ENCODE results near the gene PPME1. TPM values are rescaled to one million over a fixed set of nuclear protein-coding genes. Genes with fewer than 3 reads are reported as not detected.

PPME1 gene
- total RNA-seq, 1 donor from 2014 or later: 31.2 TPM

DNA sequence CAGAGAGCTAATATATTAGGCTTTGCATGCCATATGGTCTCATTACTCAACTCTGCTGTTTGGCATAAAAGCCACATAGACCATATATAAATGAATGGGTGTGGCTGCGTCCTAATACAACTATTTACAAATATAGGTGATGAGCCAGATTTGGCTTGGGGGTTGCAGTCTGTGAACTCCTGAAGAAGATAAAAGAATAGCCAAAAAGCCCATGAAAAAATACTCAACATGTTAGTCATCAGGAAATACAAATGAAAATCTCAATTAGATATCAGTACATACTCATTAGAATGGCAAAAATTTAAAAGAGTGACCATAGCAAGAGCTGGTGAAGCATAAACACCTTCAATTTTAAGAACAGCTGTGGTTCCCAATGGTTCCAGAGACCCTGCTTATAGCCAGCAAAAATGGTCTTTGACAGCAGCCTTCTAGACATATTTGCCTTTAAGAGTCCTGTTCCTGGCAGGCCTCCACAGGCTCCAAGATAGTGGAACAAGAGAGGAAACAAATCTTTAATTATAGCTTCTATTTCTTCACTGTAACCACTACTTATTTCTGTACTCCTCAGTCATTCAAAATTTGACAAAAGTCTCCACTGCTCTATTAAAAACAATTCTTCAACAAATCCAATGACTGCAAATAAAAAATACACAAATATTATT, 16.3 kb upstream of the PPME1 start:
- DNase-seq (peak; percentile 33), ATAC-seq (peak; percentile 29)
- intact Hi-C loops (cut with micrococcal nuclease): no loop called here

DNA sequence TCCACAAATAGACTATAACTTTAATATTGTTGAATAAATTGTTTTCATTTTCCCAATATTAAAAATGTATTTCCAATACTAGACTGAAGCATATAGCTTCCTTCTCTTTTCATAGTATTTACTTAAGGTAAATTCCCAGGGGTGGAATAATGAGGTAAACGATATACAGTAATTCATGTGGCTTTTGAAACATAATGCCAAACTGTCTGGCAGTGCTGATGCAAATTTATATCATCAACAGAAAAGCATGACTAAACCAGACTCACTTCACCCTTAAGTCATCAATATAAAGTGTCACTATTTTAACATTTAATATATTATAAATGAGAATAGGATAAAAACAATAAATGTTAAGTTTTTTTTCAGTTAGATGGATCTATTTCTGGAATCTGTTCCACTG, 13.9 kb upstream of the PPME1 start:
- no peak for ATAC-seq
- intact Hi-C loops (cut with micrococcal nuclease): no loop called here
- no peak for DNase-seq

DNA sequence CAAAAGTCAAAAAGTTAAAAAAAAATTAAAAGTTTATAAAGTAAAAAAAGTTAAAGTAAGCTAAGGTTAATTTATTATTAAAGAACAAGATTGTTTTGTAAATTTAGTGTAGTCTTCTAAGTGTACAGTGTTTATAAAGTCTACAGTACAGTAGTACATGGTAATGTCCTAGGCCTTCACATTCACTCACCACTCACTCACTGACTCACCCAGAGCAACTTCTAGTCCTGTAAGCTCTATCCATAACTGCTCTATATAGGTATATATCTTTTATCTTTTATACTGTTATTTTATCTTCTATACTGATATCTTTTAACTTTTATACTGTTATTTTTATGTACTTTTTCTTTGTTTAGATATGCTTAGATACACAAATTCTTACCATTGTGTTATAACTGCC, 11.4 kb upstream of the PPME1 start:
- intact Hi-C loops (cut with micrococcal nuclease): no loop called here
- ATAC-seq: no peak
- no peak for DNase-seq

DNA sequence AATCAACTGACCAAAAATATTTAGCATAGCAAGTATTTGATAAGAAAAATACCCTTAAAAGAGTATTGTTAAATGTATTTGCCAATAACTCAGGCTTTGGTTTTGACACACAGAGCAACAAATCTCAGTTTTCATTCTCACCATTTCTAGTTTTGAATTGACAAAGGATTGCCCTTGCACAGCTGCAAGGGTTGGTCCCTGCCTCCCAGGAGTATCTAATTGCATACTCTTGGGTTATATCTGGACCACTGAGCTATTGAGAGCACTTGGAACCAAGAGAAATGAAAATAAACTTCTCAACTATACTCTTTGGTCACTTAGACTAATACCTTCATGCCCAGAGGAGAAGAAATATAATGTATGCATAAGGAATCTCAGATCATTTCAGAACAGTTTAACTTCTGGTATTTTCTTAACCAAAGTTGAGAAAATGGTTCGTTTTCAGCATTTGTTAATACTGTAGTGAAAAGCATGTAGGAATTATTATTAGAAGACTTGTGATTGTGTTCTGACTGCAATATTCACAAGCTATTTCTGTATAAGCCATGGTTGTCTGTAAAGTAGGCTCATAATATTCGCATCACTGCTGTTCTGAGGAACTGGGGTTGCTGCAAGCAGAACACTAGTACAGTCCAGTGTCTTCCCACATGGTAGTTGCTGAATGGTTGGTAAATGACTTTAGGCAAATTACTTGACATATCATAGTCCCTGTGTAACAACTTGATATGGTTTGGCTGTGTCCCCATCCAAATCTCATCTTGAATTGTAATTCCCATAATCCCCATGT, 8.2 kb upstream of the PPME1 start:
- DNase-seq (no peak), ATAC-seq (peak; percentile 21)
- intact Hi-C loops (cut with micrococcal nuclease): no loop called here

DNA sequence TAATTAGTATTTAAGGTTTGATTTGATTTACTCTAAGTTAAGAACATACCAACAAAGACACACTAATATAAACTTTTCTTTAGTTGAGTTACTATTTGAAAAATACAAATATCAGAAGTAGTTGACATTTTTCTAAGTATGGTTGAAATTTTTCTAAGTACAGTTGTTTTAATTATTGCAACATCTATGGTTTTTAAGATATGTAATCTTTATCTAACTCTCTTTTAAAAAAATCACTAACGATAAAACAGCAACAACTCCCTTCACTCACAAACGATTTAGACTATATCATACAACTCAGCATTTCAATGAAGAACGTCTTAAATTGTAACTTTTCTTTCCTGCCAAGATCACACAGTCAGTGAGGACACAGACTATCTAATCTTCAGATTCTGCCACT, 2.3 kb upstream of the PPME1 start:
- intact Hi-C loops (cut with micrococcal nuclease): no loop called here
- ATAC-seq (no peak), DNase-seq (no peak)

DNA sequence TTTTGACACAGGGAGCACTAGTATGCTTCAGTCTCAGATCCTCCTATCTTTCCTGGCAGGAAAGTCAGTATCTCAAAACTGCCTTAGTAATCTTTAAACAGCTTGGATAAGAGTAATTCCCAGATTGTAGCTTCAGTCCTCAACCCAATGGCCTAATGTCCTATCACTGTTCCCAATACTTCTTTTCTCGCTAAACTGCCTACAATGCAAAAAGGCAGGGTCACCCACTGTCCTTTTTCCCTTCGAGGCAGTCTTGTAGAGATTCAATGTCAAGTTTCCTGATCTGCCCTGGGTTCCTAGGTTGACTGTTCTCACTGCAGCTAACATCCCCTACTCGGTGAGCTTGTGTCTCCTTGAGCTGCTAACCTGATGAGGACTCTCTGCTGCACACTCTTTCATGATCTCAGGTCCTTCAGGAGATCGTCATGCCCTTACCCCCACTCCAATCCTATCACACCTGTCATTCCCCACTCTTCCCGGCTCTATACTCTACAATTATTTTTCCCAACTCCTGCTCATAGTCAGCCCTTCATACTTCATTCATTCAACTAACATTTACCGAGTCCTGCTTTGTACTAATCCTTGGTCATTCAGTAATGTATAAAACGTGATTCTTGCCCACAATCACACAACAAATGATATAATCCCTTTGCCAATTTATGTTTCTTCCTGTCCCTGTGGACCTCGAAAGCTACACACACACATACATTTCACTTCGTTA, 1.2 kb upstream of the PPME1 start:
- no peak for DNase-seq
- intact Hi-C loops (cut with micrococcal nuclease): no loop called here
- ATAC-seq: no peak

DNA sequence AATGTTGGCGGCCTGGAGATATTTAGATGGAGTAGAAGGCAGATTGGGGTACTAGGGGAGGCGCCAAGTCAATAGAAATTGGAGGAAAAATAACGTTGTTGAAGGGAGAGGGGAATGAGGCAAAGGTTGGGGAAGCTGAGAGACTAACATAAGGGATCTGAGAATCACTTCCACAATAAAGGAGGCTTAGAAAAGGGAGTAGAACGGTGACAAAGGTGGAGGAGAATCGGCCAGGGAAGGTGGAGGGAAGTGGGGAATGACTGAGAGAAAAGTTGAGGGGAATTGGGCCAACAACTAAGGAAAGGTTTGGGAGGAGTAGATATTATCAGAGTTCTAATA, 510 bp downstream of the PPME1 start:
- DNase-seq (no peak), ATAC-seq (no peak)
- intact Hi-C loops (cut with micrococcal nuclease): no loop called here

DNA sequence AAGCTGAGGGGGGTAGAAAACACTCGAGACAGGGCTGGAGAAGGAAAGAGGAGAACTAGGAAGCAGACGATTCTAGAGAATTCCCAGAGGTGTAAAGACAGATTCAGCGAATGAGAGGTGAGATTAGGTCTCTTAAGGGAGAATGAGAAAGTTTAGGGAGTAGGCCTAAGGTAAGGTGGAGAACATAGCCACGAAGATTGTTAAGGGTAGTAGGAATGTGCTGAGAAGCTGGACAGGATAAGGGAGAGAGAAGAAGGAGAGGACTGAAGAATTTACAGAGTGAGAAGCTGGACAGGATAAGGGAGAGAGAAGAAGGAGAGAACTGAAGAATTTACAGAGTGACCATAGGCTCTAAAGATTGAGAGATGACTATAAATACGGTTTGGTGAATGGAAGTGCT, 908 bp downstream of the PPME1 start:
- intact Hi-C loops (cut with micrococcal nuclease): no loop called here
- ATAC-seq: no peak
- DNase-seq: no peak

DNA sequence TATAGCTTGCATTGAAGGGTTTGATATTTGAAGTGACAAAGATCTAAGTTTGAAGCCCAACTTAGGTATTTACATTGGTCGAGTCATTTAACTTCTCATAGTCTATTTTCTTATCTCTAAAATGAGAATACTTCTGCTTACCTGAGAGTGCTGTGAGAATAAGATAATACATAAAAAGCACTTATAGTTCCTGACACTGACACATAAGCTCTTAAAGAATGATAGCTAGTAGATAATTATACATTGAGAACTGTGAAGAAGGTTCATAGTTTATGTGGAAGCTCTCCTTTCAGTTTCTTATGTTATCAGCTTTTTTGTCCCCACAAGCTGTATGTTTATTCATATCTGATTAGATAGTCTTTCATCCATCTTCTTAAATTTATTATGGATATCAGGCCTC, 4.8 kb downstream of the PPME1 start:
- no peak for ATAC-seq
- intact Hi-C loops (cut with micrococcal nuclease): no loop called here
- DNase-seq: no peak

DNA sequence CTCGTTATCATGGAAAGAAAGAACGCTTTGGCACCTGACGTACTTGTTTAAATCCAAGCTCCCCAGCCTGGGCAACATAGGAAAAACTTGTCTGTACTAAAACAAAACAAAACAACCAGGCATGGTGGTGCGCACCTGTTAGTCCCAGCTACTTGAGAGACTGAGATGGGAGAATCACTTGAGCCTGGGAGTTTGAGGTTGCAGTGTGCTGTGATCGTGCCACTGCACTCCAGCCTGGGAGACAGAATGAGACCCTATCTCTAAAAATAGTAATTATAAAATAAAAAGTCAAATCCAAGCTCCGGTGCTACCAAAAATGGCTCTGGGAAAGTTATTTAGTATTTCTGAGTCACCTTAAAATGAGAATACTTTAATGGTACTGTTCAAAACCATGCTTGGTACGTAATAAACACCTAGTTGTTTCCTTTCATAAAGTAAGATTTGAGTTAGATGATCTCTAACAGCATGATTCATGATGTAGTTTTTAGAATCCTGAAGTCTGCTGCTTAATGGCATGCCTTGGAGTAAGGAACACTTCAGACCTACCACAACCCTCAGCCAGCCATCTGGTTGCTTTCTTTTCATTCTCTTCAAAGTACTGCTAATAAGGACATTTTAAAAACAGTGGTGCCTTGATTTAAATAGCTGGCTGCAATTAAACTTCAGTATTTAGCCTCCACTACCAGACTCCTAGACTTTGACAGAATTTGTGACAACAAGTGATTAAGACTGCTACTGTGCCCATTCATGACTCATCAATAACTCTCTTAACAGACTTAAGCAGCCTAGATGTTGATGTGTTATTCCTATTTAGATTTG, 8.4 kb downstream of the PPME1 start:
- ATAC-seq (no peak), DNase-seq (no peak)
- intact Hi-C loops (cut with micrococcal nuclease): no loop called here

DNA sequence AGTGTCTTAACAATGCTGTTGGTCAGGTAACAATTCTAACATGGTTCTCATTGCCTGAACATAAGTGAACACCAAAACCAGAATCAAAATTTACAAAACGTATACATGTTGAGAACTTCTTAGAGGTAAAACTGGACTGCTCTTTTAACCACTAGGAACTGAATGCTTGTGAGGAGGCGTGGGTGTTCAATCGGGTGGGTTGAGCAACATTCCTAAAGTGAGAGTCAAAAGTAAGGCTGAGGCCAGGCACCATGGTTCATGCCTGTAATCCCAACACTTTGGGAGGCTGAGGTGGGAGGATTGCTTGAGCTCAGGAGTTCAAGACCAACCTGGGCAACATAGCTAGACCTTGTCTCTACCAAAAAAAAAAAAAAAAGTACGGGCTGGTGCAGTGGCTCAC, 11.5 kb downstream of the PPME1 start:
- intact Hi-C loops (cut with micrococcal nuclease): no loop called here
- DNase-seq: no peak
- no peak for ATAC-seq

DNA sequence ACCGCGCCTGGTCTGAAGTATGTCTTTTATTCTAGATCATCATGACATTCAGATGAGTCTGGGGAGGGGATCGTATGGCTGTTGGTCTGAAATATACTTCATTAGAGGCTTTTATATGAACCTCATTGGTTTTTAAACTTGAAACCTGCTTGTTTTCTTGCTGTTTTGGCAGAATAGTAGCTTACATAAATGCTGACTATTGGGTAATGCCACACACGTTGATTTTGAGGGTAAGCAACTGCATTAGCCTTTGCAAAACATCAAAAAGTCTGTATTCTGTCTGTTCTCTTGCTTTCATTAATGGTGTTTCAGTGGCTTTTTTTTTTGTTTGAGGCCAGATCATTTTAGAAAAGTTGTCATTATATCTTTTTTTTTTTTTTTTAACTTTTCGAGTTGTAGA, 14.2 kb downstream of the PPME1 start:
- DNase-seq (no peak), ATAC-seq (no peak)
- intact Hi-C loops (cut with micrococcal nuclease): no loop called here

DNA sequence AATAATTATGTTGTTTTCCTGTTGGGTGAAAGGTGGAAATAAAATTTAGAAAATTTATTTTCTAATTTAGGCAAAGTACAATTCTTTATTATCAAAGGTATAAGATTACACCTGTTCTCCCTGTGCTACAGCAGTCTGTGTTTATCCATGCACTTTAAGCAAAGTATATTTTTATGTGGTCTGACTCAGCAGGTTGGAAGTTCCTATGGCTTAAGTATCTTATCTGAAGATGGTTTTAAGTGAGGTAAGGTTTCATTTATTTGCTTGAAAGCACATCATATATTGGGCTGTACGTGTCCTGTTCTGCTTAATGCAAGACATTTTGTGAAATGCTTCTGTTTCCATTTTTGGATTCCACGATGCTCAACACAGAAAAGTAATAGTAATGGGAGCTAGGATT, 14.6 kb downstream of the PPME1 start:
- intact Hi-C loops (cut with micrococcal nuclease): no loop called here
- DNase-seq: no peak
- ATAC-seq: no peak

DNA sequence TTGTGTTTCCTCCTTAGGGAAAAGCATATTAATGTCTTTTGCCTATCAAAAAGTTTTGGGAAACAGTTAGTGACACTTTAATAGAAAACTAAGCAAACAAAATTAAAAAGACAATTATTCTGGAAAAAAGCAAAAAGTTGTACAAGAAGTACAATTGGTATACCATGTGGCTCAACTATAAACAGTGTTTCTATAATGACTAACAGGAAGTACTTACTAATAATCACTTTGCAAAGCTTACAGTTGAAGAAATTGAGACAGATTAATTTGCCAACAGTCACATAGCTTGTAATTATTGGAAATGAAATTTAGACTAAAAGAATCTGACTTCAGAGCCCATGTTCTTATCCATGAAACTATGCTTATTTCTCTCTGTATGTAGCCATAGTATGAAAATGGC, 24.7 kb downstream of the PPME1 start:
- DNase-seq (no peak), ATAC-seq (no peak)
- intact Hi-C loops (cut with micrococcal nuclease): no loop called here

DNA sequence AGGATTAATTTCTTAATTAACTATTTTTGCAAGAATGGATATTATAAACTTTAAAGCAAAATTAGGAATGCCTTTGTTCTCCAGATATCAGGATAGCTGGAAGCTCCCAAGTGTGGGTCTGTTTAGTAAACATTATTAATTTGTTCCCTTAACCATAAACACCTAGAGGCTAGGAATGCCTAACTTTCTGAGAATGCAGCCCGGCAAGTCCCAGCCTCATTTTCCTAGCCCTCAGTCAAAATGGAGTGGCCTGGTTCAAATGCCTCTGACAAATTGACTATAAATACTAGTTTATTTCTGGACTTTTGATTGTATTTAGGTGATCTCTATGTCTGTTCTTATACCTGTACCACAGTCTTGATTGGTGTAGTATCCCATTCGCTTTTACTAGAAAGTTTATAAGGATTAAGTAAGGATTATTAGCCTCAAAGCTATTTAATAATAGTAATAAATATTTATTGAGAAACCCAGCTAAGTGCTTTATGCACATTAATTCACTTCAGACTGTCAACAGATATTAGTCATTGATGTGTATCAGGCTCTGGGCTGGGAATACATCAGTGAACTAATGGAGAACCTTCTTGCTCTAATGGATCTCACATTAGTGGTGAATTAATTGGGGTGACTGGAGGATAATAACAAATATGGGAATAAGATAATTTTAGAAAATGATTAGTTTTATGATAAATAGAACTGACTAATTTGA, 25.8 kb downstream of the PPME1 start:
- DNase-seq: no peak
- no peak for ATAC-seq
- intact Hi-C loops (cut with micrococcal nuclease): no loop called here

DNA sequence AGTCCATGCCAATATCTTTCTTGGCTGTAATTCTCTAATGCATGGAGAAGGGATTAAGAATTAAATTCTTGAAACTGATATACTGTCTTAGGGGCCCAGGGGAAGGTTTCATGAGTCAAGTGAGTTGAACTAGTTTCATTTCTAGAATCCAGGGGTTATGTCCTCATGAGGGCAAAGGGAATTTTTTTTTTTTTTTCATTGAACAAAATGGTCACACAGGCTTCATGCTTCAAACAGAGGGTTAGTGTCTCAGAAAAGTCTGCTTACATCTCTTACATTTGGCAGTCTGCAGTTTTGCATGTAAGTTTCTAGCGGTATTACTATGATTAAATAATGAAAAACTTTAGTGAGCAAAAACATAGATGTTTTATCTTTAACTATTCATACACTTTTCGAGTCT, 32.9 kb downstream of the PPME1 start:
- ATAC-seq (no peak), DNase-seq (no peak)
- intact Hi-C loops (cut with micrococcal nuclease): no loop called here

DNA sequence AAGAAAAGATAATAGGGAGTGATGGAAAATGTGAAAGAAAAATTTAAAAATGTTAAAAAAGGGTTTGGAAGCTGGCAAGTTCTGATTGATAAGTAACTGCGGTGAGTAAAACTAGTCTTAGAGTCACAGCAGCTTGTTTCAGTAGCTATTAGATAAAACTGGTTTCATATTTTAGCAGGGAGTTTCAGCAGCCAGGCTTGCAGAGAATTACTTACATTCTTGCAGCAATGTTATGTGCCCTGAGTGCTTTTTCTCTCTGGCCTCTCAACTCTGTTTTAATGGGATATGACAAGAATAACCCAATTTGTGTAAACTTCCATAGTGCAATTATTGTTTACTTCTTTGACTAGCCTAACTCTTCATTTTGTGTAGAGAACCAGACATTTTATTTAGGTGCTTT, 33.6 kb downstream of the PPME1 start:
- ATAC-seq: no peak
- intact Hi-C loops (cut with micrococcal nuclease): no loop called here
- no peak for DNase-seq

DNA sequence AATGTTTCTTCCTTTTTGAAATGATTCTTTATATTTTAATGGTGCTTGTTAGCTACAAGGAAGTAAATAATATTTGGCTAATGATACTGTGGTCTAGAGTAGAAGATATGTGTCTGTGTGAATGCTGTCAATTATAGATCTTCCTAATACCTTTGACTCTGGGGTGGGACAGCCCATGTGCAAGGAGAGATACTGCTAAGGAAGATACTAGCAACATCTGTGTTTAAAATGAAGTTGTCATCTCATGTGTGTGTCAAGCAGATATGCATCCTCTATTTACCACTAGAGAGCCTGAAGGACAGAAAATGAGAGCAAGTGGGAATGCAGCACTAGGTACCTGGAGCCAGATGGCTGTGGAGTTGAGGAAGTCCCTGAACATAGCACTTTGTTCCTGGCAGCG, 34.1 kb downstream of the PPME1 start:
- no peak for ATAC-seq
- intact Hi-C loops (cut with micrococcal nuclease): no loop called here
- no peak for DNase-seq

DNA sequence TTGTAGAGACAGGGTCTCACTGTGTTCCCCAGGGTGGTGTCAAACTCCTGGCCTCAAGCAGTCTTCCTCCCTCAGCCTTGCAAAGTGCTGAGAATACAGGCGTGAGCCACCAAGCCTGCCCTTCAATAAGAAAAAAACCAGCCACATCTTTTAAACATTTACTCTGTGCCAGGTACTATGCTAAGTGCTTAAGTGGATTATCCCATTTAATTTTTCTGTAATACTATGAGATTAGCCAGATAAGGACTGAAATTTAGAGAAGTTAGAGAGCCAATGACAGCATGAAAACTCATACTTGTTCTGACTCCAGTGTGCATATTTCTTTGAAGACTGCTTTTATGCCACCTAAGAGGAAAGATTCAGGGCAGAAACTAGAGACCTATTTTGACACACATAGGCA, 35.7 kb downstream of the PPME1 start:
- ATAC-seq (no peak), DNase-seq (no peak)
- intact Hi-C loops (cut with micrococcal nuclease): no loop called here
